ENCODE results near the gene PPP1R36. TPM values are rescaled to one million over a fixed set of nuclear protein-coding genes. Genes with fewer than 3 reads are reported as not detected.
A peak's percentile ranks its signal among the peaks of the same experiment; 100 is the strongest.

PPP1R36 gene
- total RNA-seq = 1.8 TPM
- polyA plus RNA-seq = 0.57 TPM

GRCh38 chr14:64549791-64550620 lies at the start of gene PPP1R36:
Gene PPP1R36, plus strand, starts transcription at chr14:64549961. Its CDS starts 37 bp downstream, at chr14:64549998.
- Histone ChIP-seq H3K36me3 (ENCODE audit: insufficient read depth) (no peaks in the 10 kb centered on the region), H3K4me3 (ENCODE audit: low read depth, low read length) (peak within 1 kb of the TSS; percentile 34), H3K4me1 (ENCODE audit: insufficient read depth) (no peaks in the 10 kb centered on the region), H3K27ac (ENCODE audit: low read depth) (no peak within 1 kb of the TSS)
- DNase-seq (ENCODE audit: extremely low spot score) = no peak
- 16% methylated on average over 54 of the region's 54 CpGs for WGBS

GRCh38 chr14:64500088-64500487 lies 49.7 kb upstream of the PPP1R36 start:
- H3K27ac ChIP-seq (ENCODE audit: low read depth) = no peak overlapping the region
- H3K4me3 ChIP-seq (ENCODE audit: low read depth, low read length) = no peak overlapping the region
- 95% methylated on average over 1 of the region's 1 CpG for WGBS
- peaks cover 1% of the 10 kb centered on the region for H3K4me1 ChIP-seq (ENCODE audit: insufficient read depth)
- peaks cover 2% of the 10 kb centered on the region for H3K36me3 ChIP-seq (ENCODE audit: insufficient read depth)
- DNase-seq (ENCODE audit: extremely low spot score) = no peak

DNA sequence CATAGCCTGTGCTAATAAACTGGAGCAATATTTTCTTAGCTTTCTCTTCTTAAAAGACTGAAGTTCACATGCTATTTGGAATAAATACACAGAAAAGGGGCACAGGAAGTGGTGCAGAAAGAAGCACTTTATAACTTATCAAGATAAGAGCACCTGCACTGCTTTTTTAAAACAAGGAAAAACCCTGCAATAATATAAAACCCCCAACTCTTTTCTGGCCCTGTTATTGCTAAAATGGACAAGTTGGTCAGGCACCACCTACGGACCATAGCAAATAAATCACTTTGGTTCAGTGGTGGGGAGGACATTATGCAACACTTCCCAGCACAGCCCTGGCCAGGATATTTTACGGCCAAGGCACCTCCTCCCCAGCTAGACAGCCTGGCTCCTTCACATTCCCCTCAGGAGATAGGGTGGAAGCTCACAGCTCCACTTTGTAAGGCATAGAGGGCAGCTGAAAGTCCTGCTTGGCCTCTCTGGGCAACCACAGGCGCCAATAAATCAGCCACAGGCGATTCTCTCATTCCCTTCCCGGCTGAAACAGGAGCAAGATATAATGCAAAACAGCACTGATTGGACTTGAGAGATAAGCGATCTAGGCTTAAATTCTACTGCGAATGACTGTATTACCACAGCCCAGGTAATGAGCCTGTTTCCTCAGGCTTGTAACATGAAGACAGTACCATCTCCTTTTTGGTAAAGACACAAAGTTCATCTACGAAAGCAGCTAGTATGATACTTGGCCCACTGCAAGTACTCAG lies 48.2 kb upstream of the PPP1R36 start:
- Histone ChIP-seq H3K4me1 (ENCODE audit: insufficient read depth) (peaks cover 1% of the 10 kb centered on the region), H3K4me3 (ENCODE audit: low read depth, low read length) (peak overlapping the region; percentile 7), H3K27ac (ENCODE audit: low read depth) (peak overlapping the region; percentile 72), H3K36me3 (ENCODE audit: insufficient read depth) (peaks cover 2% of the 10 kb centered on the region)
- DNase-seq (ENCODE audit: extremely low spot score) = no peak
- 31% methylated on average over 8 of the region's 8 CpGs for WGBS

DNA sequence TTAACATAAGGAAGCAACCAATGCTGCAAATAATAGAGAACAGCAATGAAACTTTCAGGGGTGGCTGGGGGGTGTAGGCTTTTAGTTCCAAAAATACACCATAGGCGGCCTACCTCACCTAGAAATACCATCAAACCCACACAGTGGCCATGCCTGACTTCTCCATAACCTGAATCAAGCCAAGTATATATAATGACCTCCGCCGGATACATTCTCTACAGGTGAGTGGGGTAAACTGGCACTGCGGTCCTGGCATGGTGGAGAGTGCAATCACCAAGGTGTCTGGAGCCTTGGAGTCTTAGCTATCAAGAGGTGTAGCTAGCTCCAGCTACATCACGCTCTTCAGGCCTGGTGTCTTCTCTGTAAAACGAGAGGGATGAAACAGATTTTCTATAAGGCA lies 47.3 kb upstream of the PPP1R36 start:
- peak overlapping the region; percentile 100 for H3K27ac ChIP-seq (ENCODE audit: low read depth)
- 53% methylated on average over 6 of the region's 6 CpGs for WGBS
- no peak for DNase-seq (ENCODE audit: extremely low spot score)
- H3K4me1 ChIP-seq (ENCODE audit: insufficient read depth) = peaks cover 1% of the 10 kb centered on the region
- peak overlapping the region; percentile 82 for H3K4me3 ChIP-seq (ENCODE audit: low read depth, low read length)
- H3K36me3 ChIP-seq (ENCODE audit: insufficient read depth) = peaks cover 2% of the 10 kb centered on the region

DNA sequence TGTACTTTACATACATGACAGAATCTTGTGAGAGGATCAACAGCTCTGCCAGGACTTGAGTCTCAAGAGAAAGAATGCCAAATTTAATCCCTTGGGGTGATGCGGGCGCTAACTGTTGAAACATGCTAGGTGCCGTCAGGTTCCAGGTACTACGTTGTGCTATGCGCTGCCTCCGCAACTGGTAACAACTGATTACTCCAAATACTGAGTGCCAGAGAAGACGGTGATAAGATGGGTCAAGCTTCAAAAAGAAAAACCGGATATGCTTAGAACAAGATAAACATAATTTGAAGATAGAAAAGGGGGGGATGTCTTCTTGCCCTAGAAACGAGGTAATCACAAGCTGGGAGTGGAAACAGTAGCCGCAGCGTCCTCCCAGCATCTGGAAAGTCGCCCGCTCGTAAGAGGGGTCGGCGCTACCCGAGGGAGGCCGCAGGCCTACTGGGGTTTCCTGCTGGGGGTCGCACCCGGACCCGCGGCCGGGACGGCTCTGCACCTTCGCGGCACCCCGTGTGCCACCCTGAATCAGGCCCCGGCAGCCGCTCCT lies 46.8 kb upstream of the PPP1R36 start:
- peak overlapping the region; percentile 100 for H3K27ac ChIP-seq (ENCODE audit: low read depth)
- no peak for DNase-seq (ENCODE audit: extremely low spot score)
- WGBS = under 1% methylated on average over 29 of the region's 29 CpGs
- H3K4me3 ChIP-seq (ENCODE audit: low read depth, low read length) = peak overlapping the region; percentile 82
- H3K4me1 ChIP-seq (ENCODE audit: insufficient read depth) = peaks cover 4% of the 10 kb centered on the region
- no peaks in the 10 kb centered on the region for H3K36me3 ChIP-seq (ENCODE audit: insufficient read depth)

DNA sequence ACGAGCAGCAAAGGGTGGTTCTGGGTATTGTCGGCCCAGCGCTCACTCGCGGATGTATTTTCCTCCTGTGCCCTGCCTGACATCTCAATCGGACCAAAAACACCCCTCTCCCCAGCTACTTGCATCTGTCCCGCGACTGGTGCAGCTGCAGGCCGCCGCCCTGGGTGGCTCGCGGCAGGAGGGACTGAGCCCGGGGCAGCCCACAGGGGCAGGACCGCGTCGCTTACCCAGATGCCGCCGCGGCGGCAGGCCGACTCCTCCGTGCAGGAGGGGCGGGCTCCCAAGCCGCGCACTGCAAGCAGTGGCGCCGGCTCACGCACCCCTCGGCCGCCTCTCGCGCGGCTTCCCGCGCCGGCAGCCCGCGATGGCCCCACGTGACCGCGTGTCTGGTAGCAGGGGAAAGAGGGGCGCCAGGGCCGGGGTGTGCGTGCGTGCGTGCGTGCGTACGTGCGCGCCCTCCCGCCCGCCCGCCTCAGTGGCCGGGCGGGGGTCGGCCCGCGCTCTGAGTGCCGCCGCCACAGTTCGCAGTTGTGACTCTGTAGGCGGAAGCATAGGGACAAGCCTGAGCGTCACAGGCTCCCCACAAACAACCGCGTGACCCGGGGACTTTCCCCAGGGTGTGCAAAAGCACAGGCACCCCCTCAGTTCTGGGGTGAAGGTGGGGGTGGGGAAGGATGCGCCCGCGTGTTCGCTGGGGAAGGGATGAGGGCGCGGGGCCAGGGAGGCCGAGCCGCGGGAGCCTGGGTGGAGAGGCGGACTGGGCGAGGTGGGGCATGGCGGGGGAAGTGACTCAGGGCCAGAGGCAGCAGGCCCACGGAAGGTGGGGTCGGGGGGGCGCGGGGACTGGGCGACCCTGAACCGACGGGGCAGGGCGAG lies 46.1 kb upstream of the PPP1R36 start, which contains the start of gene ZBTB25:
Gene ZBTB25 (minus strand): TSS at position 405 of the 876 bp plus-strand sequence. CDS start 13,305 bp downstream, outside the sequence.
- peak within 1 kb of the TSS; percentile 82 for H3K4me3 ChIP-seq (ENCODE audit: low read depth, low read length)
- H3K4me1 ChIP-seq (ENCODE audit: insufficient read depth) = peaks cover 4% of the 10 kb centered on the region
- DNase-seq (ENCODE audit: extremely low spot score) = peak; percentile 79
- under 1% methylated on average over 87 of the region's 87 CpGs for WGBS
- peak within 1 kb of the TSS; percentile 100 for H3K27ac ChIP-seq (ENCODE audit: low read depth)
- H3K36me3 ChIP-seq (ENCODE audit: insufficient read depth) = no peaks in the 10 kb centered on the region

GRCh38 chr14:64504310-64504896 lies 45.4 kb upstream of the PPP1R36 start, which contains the start of gene ZBTB1:
Gene ZBTB1, plus strand, starts transcription at chr14:64504770. Its CDS starts 16,735 bp downstream, at chr14:64521505.
- H3K27ac ChIP-seq (ENCODE audit: low read depth) = peak within 1 kb of the TSS; percentile 100
- peak; percentile 37 for DNase-seq (ENCODE audit: extremely low spot score)
- H3K36me3 ChIP-seq (ENCODE audit: insufficient read depth) = no peaks in the 10 kb centered on the region
- peaks cover 4% of the 10 kb centered on the region for H3K4me1 ChIP-seq (ENCODE audit: insufficient read depth)
- peak within 1 kb of the TSS; percentile 82 for H3K4me3 ChIP-seq (ENCODE audit: low read depth, low read length)
- under 1% methylated on average over 63 of the region's 63 CpGs for WGBS

- peak overlapping the region; percentile 82 for H3K4me3 ChIP-seq (ENCODE audit: low read depth, low read length)
- under 1% methylated on average over 68 of the region's 68 CpGs for WGBS
- peak; percentile 89 for DNase-seq (ENCODE audit: extremely low spot score)
These were observed 44.6 kb upstream of the PPP1R36 start for GRCh38 chr14:64504897-64505794.

GRCh38 chr14:64506721-64507120 lies 43.0 kb upstream of the PPP1R36 start:
- no peaks in the 10 kb centered on the region for H3K36me3 ChIP-seq (ENCODE audit: insufficient read depth)
- H3K27ac ChIP-seq (ENCODE audit: low read depth) = peak overlapping the region; percentile 3
- 49% methylated on average over 3 of the region's 3 CpGs for WGBS
- peaks cover 2% of the 10 kb centered on the region for H3K4me1 ChIP-seq (ENCODE audit: insufficient read depth)
- H3K4me3 ChIP-seq (ENCODE audit: low read depth, low read length) = no peak overlapping the region
- no peak for DNase-seq (ENCODE audit: extremely low spot score)

More at GRCh38 chr14:64504897-64505794, 44.6 kb upstream of the PPP1R36 start:
- H3K27ac ChIP-seq (ENCODE audit: low read depth) = peak overlapping the region; percentile 100
- H3K4me1 ChIP-seq (ENCODE audit: insufficient read depth) = peaks cover 4% of the 10 kb centered on the region
- no peaks in the 10 kb centered on the region for H3K36me3 ChIP-seq (ENCODE audit: insufficient read depth)

DNA sequence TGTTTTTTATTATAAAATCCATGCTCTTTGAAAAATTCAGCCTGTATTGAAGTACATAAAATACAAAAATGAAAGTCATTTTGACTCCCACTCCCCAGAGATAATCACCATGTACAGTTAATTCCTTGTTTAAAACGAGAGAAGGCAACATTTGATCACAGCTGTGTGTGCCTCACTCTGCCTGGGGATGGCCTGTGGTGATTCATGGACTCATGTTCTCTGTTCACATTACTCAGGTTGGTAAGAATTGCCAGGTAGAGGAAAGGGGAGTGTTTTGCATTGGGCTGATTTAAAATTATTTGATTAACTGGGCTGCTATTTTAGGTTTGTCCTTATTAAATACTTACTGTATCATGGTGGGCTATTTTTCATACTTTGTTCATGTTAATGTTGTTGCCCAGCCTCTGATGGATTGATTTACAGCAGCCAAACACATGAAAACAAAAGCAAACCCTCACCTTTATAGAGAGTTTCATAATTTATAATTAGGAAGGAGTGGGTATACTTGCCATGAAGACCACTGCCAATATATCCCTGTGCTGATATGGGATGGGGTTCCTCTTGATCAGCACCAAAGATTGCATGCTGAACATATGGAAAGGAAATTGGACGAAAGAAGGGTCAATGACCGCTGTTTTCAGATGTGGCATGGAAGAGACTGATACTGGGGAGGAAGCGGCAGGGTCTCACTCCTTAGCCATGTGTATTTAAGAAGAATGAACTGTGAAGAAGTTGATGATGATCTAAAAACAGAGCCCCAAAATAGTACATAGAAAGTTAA lies 42.2 kb upstream of the PPP1R36 start:
- H3K4me1 ChIP-seq (ENCODE audit: insufficient read depth) = peaks cover 2% of the 10 kb centered on the region
- H3K4me3 ChIP-seq (ENCODE audit: low read depth, low read length) = no peak overlapping the region
- no peak overlapping the region for H3K27ac ChIP-seq (ENCODE audit: low read depth)

DNA sequence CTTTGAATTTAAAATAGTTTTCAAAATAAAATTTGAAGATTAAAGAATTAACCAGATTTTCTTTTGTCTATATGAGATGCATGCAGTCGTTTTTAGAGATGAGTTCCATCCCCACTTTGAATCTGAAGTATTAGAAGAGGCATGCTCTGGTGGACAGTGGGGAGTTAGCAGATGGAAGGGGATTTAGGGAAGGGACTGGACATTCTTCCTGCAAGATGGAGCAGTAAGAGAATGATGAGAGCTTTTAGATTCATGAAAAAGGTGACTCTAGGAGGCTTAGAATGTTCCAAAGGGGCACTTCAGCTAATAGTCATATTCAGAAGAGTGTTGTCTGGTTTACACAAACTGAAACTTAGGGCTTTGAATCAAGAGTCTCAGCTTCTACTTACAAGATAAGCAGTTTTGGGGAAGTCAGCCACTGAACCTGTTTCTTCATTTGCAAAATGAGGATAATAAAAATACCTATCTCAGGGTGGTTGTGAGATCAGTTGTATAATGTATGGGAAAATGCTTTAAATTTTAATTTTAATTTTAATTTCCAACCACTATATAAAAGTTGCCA lies 41.5 kb upstream of the PPP1R36 start:
- H3K27ac ChIP-seq (ENCODE audit: low read depth) = no peak overlapping the region

More for the DNA sequence above, 42.2 kb upstream of the PPP1R36 start:
- H3K36me3 ChIP-seq (ENCODE audit: insufficient read depth) = no peaks in the 10 kb centered on the region
- DNase-seq (ENCODE audit: extremely low spot score) = no peak
- 72% methylated on average over 4 of the region's 4 CpGs for WGBS

More for the DNA sequence above, 41.5 kb upstream of the PPP1R36 start:
- H3K4me3 ChIP-seq (ENCODE audit: low read depth, low read length) = no peak overlapping the region
- peaks cover 2% of the 10 kb centered on the region for H3K4me1 ChIP-seq (ENCODE audit: insufficient read depth)
- no peaks in the 10 kb centered on the region for H3K36me3 ChIP-seq (ENCODE audit: insufficient read depth)
- DNase-seq (ENCODE audit: extremely low spot score) = no peak
- WGBS = 43% methylated on average over 1 of the region's 1 CpG

All from urinary bladder (tissue), 4 donors.